ENCODE measurements around the gene UTY. TPM values are rescaled to one million over a fixed set of nuclear protein-coding genes. Genes with fewer than 3 reads are reported as not detected.

Gene UTY
- total and polyA plus RNA-seq, 2 donors (not counting 3 experiments of a cell fraction or from before 2014, with no cell fraction given): 4.8 to 17.9 TPM

DNA sequence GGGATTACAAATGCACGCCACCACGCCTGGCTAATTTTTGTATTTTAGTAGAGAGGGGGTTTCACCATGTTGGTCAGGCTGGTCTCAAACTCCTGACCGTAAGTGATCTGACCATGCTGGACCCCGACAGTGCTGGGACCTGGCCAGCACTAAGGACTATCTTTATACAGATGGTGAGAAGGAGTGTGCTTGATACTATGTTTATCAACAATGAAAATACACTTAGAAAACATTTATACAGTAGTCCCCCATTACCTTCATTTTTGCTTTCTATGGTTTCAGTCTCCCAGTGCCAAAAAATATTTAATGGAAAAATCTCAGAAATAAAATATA is 111.4 kb downstream of the UTY start:
- dilution Hi-C loops (cut with MboI; ENCODE audit: extremely low pct_ligation_motif_present, low sequenced_read_pairs): no loop called here
- H3K4me2 ChIP-seq (ENCODE audit: insufficient read depth, low read length): no peak overlapping the region
- H3K36me3 ChIP-seq (ENCODE audit: control insufficient read depth in 2 of 2, extremely low read depth in 1 of 2, insufficient read depth in 2 of 2, low read length in 2 of 2): peaks cover 0 to 2% of the 10 kb centered on the region in 2 experiments
- TF ChIP-seq FOS (IDR thresholded peaks at IDR 0.05; ENCODE audit: borderline replicate concordance, insufficient read depth, low read length) (no peak), POLR2A (IDR thresholded peaks at IDR 0.05; ENCODE audit: low read depth, low read length) (no peak), JUN (IDR thresholded peaks at IDR 0.05; ENCODE audit: borderline replicate concordance, insufficient read depth, insufficient read length, low read depth) (no peak), MAX (IDR thresholded peaks at IDR 0.05; ENCODE audit: insufficient read depth, insufficient read length) (no peak), GATA2 (IDR thresholded peaks at IDR 0.05; ENCODE audit: insufficient read depth, insufficient read length, low read depth, low read length) (no peak), EZH2 (IDR thresholded peaks at IDR 0.05; ENCODE audit: borderline replicate concordance, low read depth, low read length, severe bottlenecking) (no peak), POLR2AphosphoS5 (IDR thresholded peaks at IDR 0.05; ENCODE audit: insufficient read depth, low read depth, low read length) (no peak), MYC (IDR thresholded peaks at IDR 0.05; ENCODE audit: low read depth, low read length) (no peak)
- TF ChIP-seq, protein P1, sequence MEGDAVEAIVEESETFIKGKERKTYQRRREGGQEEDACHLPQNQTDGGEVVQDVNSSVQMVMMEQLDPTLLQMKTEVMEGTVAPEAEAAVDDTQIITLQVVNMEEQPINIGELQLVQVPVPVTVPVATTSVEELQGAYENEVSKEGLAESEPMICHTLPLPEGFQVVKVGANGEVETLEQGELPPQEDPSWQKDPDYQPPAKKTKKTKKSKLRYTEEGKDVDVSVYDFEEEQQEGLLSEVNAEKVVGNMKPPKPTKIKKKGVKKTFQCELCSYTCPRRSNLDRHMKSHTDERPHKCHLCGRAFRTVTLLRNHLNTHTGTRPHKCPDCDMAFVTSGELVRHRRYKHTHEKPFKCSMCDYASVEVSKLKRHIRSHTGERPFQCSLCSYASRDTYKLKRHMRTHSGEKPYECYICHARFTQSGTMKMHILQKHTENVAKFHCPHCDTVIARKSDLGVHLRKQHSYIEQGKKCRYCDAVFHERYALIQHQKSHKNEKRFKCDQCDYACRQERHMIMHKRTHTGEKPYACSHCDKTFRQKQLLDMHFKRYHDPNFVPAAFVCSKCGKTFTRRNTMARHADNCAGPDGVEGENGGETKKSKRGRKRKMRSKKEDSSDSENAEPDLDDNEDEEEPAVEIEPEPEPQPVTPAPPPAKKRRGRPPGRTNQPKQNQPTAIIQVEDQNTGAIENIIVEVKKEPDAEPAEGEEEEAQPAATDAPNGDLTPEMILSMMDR (IDR thresholded peaks at IDR 0.05; ENCODE audit: extremely low read depth in 1 of 2, insufficient read depth in 1 of 2, low read depth in 1 of 2, low read length in 2 of 2): no peak
- H3K4me3 ChIP-seq (replicated peaks in 1 of 3; ENCODE audit: insufficient read depth in 1 of 3, low read depth in 1 of 3, low read length in 3 of 3): no peak overlapping the region
- H2AFZ ChIP-seq (ENCODE audit: low read depth, low read length): no peak overlapping the region
- FAIRE-seq: no peak
- intact Hi-C loops (cut with micrococcal nuclease): no loop called here
- no peaks in the 10 kb centered on the region for H3K9me3 ChIP-seq (replicated peaks; ENCODE audit: control insufficient read depth, insufficient read depth, low read length)
- ChIA-PET CTCF (no interaction called here), POLR2A (no interaction called here)
- no peaks in the 10 kb centered on the region for H3K9me1 ChIP-seq (replicated peaks; ENCODE audit: control insufficient read depth, extremely low read depth, insufficient read depth, low read length)
- no peaks in the 10 kb centered on the region for H3K4me1 ChIP-seq (ENCODE audit: control insufficient read depth, extremely low read depth, insufficient read depth, low read length)
- no peak for DNase-seq (ENCODE audit: low read depth, low spot score)
- no TSS peak for BruUV-seq (replicated peaks)
- no peaks in the 10 kb centered on the region for H3K79me2 ChIP-seq (ENCODE audit: control insufficient read depth, insufficient read depth, low read length)
- H4K20me1 ChIP-seq (replicated peaks; ENCODE audit: control insufficient read depth, extremely low read depth, insufficient read depth, low read length): no peaks in the 10 kb centered on the region
- H3K27me3 ChIP-seq (ENCODE audit: control insufficient read depth in 2 of 2, insufficient read depth in 2 of 2, low read length in 2 of 2): no peaks in the 10 kb centered on the region
- no peak overlapping the region for H3K27ac ChIP-seq (ENCODE audit: insufficient read depth, low read depth, low read length)
- H3K9ac ChIP-seq (replicated peaks; ENCODE audit: extremely low read depth, insufficient read depth, low read length): no peak overlapping the region
